GM12872 (cell line): ENCODE results near the gene PRPS1L1.

Experiments used
- TF ChIP-seq, protein P1 (sequence below): IDR thresholded peaks from 3 replicates; pipeline ENCODE4 v1.5.1; 2011; ENCODE audit warnings: low read depth, mild to moderate bottlenecking, low read length, moderate library complexity; ENCODE audit not compliant: insufficient read depth

PRPS1L1 gene

DNA sequence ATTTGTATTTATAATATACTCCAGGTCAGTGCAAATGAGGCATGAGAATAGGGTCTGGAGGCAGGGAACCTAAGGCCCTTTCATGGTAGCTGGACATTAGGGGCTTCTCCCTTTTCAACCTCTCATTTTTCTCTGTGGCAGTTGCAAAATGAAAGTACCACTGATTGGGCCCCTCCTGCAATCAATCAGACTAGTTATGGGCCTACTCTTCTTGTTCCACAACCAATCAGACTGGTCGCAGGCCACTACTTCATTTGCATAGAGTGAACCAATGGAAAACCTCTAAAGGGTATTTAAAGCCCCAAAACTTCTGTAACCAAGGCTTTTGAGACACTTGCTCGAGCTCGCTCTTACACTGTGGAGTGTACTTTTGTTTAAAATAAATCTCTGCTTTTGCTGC, 10.0 kb upstream of the PRPS1L1 start:
- TF ChIP-seq, protein P1, sequence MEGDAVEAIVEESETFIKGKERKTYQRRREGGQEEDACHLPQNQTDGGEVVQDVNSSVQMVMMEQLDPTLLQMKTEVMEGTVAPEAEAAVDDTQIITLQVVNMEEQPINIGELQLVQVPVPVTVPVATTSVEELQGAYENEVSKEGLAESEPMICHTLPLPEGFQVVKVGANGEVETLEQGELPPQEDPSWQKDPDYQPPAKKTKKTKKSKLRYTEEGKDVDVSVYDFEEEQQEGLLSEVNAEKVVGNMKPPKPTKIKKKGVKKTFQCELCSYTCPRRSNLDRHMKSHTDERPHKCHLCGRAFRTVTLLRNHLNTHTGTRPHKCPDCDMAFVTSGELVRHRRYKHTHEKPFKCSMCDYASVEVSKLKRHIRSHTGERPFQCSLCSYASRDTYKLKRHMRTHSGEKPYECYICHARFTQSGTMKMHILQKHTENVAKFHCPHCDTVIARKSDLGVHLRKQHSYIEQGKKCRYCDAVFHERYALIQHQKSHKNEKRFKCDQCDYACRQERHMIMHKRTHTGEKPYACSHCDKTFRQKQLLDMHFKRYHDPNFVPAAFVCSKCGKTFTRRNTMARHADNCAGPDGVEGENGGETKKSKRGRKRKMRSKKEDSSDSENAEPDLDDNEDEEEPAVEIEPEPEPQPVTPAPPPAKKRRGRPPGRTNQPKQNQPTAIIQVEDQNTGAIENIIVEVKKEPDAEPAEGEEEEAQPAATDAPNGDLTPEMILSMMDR, result no peak

DNA sequence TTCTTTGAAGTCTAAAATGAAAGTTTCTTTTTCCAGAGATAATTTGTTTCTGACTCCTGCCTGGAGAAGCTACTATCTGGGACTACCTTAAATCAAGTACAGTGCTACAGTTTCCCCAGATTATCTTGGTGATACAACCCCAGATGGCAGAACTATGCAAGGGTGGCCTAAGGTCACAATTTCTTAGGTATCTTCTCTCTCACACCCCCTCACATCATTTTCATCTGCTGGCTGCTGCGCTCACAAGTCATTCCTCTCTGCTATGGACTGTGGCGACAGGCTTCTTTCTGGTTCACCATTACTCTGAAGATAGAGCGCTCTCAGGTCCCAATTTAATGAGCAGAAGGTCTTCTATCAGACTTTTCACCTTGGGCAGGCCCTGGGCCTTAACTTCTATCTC, 9.1 kb upstream of the PRPS1L1 start:
- TF ChIP-seq, protein P1, result no peak

DNA sequence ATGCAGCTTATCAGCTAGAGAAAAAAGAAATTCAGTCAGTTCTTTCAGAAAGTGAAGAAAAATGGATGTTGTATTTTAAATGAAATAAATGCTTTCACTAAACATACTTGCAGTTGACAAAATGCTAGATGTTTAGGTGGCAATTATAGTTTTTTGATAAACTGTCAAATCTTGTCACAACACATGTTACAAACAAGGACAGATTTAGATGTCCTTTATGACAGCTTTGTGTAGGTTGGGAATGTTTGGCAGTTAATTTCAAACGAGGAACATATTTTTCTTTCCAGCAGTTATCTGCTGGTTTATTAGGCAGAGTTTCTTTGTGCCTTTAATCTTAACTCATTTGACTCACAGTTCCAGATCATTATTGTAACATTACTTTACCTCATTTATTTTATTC, 3.1 kb upstream of the PRPS1L1 start:
- TF ChIP-seq, protein P1, result no peak

DNA sequence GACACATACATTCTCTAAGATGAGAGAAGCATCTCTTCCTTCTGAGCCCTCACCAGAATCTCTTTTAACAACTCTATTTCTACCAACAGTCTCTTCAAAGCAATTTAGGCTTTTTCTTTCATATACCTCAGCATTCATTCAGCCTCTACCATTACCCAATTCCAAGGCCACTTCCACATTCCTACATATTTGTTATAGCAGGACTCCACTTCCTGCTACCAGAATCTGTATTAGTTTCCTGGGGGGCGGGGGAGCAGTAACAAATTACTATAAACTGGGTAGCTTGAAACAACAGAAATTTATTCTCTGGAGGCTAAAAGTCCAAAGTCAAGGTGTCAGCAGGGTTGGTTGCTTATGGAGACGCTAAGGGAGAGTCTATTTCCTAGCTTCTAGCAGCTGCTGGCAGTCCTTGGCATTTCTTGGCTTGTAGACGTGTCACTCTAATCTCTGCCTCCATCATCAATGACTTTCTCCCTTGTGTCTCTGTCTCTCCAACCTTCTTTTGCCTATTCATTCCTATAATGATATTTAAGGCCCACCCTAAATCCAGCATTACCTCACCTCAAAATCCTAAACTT, 7.4 kb downstream of the PRPS1L1 start:
- TF ChIP-seq, protein P1, result no peak

DNA sequence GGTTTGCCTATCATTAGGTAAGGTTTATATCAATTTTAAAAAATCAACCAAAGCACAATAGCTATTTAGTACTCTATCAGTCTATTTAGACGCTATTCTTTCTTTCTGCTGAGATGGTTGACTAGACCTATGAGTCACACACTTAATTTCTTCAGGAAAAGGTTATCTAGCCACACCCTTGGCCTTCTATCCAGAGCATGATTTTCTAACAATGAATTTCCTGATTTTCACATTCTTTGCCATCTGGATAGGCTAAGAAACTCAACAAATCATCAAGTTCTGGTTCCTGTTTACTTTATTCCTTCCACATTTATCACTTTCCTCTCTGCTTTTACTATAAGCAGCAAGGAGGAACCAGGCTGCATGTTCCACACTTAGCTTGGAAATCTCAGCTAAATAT, 8.1 kb downstream of the PRPS1L1 start:
- TF ChIP-seq, protein P1, result no peak

DNA sequence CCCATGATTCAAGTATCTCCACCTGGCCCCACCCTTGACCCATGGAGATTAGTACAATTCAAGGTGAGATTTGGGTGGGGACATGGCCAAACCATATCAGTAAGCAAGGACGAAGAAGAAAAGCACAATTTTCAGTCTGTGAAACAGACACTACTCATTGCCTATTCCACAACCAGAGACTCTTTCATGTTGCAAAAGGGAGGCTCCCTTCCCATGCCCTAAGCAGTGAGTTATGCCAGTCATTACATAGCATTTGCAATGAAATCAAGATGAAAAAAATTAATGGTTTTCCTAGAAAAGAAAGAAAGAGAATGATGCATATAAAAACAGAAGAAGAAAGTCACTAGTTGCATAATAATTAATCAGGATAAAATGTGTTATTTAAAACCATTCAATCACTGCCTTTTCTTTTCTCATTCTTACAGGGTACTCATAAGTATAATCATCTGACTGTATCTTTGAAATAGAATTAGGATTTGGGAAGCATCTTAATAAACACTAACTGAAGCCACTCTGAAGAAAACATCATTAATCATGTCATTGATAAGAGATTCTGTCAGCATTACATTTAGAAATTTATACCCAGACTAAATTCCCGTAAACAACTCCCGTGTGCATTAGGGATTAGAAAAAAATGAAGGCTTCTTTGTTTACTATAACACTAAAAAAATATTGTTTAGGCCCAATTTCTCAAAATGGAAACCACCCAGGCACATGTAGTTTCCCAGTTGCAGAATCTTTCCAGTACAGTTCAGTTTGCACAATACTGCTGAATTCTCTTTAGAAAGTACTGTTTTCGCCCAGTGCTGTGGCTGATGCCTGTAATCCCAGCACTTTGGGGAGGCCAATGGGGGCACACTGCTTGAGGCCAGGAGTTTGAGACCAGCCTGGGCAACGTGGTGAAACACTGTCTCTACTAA, 9.1 kb downstream of the PRPS1L1 start:
- TF ChIP-seq, protein P1, result no peak

DNA sequence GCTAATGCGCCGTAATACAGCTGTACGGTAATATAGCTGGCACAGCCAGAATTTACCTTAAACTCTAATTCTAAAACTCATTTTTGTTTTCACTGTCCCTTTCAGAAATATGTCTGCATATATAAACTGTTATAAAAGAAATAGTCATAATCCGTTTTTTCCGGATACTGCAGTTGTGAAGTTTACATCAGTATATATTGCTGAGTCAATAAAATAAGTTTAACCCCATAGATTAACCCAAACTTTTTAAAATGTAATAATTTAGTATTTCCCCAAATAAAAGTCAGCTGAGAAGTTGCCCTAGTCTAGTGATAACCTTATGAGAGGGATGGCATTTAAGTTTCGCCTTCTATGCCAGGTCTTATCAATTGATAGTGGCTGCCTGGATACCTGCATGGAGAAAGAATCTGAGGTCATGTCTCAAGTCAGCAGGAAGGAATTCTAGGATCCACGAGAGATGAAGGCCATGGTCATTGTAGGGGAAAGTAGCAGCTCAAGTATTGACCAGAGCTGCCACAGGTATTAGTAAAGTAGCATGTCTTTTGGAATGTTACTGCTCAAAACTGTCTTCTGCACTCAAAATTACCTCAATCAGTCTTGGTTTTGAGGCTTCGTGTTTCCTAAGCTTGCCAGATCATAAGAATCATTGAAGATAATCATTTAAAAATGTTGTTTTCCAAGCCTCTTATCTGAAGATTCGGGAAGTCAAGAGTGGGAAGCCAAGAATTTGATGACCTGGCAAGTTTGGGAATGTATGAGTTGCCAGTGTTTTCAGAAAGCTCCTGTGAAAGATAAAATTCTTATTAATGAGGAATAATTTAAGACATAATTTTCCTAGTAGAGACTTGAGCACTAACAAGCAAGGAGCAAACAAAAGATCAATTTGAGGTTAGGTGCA, 10.8 kb downstream of the PRPS1L1 start:
- TF ChIP-seq, protein P1, result no peak
